K562 (cell line): ENCODE results near the gene PGS1. TPM values are rescaled to one million over a fixed set of nuclear protein-coding genes. Genes with fewer than 3 reads are reported as not detected.

Experiments used
- CBX1 ChIP-seq: sonication (generic); IDR thresholded peaks from 2 replicates; pipeline ENCODE4 v1.6.1; 2016; ENCODE audit warnings: antibody characterized with exemption, low read depth, mild to moderate bottlenecking
- ETS1 ChIP-seq: conservative IDR thresholded peaks from 2 replicates; pipeline ENCODE4 v1.6.1; 2011; ENCODE audit warnings: low read depth, mild to moderate bottlenecking, low read length; ENCODE audit not compliant: control insufficient read depth
- ETV5 ChIP-seq: sonication (generic); formaldehyde crosslinking; IDR thresholded peaks from 2 replicates; pipeline ENCODE4 v1.4.0; 2020; ENCODE audit warnings: low read depth, mild to moderate bottlenecking, missing genetic modification reagents
- GATAD2B ChIP-seq: fragments of 450-650 bp; IDR thresholded peaks from 2 replicates; pipeline ENCODE4 v1.6.1; 2017; ENCODE audit warnings: mild to moderate bottlenecking, borderline replicate concordance
- ID3 ChIP-seq, 2 experiments: fragments of 250-450 bp in 1 of 2; fragments of 450-650 bp in 1 of 2; sonication (Bioruptor Pico) in 1 of 2; IDR thresholded peaks; 2 replicates each; pipeline versions ENCODE4 v1.6.1 to v1.8.0; 2016 to 2021; ENCODE audit warnings: mild to moderate bottlenecking in 2 of 2, moderate library complexity in 2 of 2, missing compliant biosample characterization in 1 of 2, missing genetic modification characterization in 1 of 2
- KDM5B ChIP-seq: fragments of 200-600 bp; sonication (generic); IDR thresholded peaks from 2 replicates; pipeline ENCODE4 v1.6.1; 2012; ENCODE audit warnings: low read depth, mild to moderate bottlenecking, moderate library complexity, low read length, control low read depth, inconsistent platforms; ENCODE audit not compliant: insufficient replicate concordance
- KLF13 ChIP-seq: fragments of 450-650 bp; IDR thresholded peaks from 2 replicates; pipeline ENCODE4 v1.6.1; 2016; ENCODE audit warnings: missing genetic modification characterization, low read depth, mild to moderate bottlenecking, missing compliant biosample characterization, moderate library complexity, borderline replicate concordance
- MYC ChIP-seq, 2 experiments: fragments of 250-450 bp in 1 of 2; sonication (Bioruptor Pico) in 1 of 2; IDR thresholded peaks; 2 replicates each; pipeline versions ENCODE4 v1.5.1 to v1.6.1; 2012 to 2021; ENCODE audit warnings: low read depth in 2 of 2, borderline replicate concordance in 1 of 2, improper control_type of control experiment in 1 of 2, low read length in 1 of 2, mild to moderate bottlenecking in 1 of 2, moderate library complexity in 1 of 2
- RAD21 ChIP-seq, 2 experiments: fragments of 250-450 bp in 1 of 2; fragments of 450-650 bp in 1 of 2; sonication (Bioruptor Pico) in 1 of 2; formaldehyde crosslinking in 1 of 2; IDR thresholded peaks in 1 of 2; conservative IDR thresholded peaks in 1 of 2; 2 replicates each; pipeline versions ENCODE4 v1.4.0 to v1.8.0; 2020 to 2022; ENCODE audit warnings: mild to moderate bottlenecking in 2 of 2, moderate library complexity in 1 of 2
- RBM14 ChIP-seq: fragments of 200-400 bp; formaldehyde crosslinking; IDR thresholded peaks from 2 replicates; pipeline ENCODE4 v1.6.1; 2018; ENCODE audit warnings: low read depth, mild to moderate bottlenecking, low read length, moderate library complexity, borderline replicate concordance; ENCODE audit not compliant: insufficient read depth
- SMAD1 ChIP-seq: fragments of 150-350 bp; IDR thresholded peaks from 2 replicates; pipeline ENCODE4 v1.6.1; 2014; ENCODE audit warnings: low read length, low read depth; ENCODE audit not compliant: partially characterized antibody
- ZNF140 ChIP-seq: fragments of 250-450 bp; sonication (Bioruptor Pico); IDR thresholded peaks from 2 replicates; pipeline ENCODE4 v1.8.0; 2021; ENCODE audit warnings: moderate library complexity, mild to moderate bottlenecking, inconsistent platforms
- polyA plus RNA-seq, 8 experiments: library from polyadenylated mRNA; depleted of rRNA in 4 of 8; stranded (reverse) in 5 of 8; unstranded in 3 of 8; fragments of >200 nt; fragmentation: Nextera tagmentation in 2 of 8; fragmentation: Illumina TruSeq in 1 of 8; extraction: Ambion mirVana in 2 of 8; extraction: Trizol in 1 of 8; gene quantifications; 2 replicates each; pipeline versions ENCODE4 v1.2.1 to v1.2.3, GENCODE V29; 2011 to 2014; ENCODE audit warnings: inconsistent platforms in 1 of 8, missing spikeins in 1 of 8
- total RNA-seq, 7 experiments: library from RNA; depleted of rRNA in 6 of 7; stranded (reverse); fragments of >200 nt in 6 of 7; fragmentation: Illumina TruSeq in 2 of 7; extraction: Trizol in 2 of 7; gene quantifications; 2 replicates each; pipeline versions ENCODE4 v1.2.1 to v1.2.3, GENCODE V29; 2011 to 2021; ENCODE audit warnings: low replicate concordance in 1 of 7
- TF ChIP-seq, protein P1 (sequence below), 2 experiments: fragments of 150-350 bp in 1 of 2; IDR thresholded peaks; 2 replicates each; pipeline ENCODE4 v1.6.1; 2012 to 2016; ENCODE audit warnings: low read depth in 2 of 2, low read length in 2 of 2, mild to moderate bottlenecking in 1 of 2, moderate library complexity in 1 of 2
- TF ChIP-seq, protein P2 (sequence below): fragments of 200-800 bp; sonication (Bioruptor generic); IDR thresholded peaks from 2 replicates; pipeline ENCODE4 v1.6.1; 2017; ENCODE audit warnings: missing genetic modification characterization, missing compliant biosample characterization
- TF ChIP-seq, protein P3 (sequence below): fragments of 450-650 bp; formaldehyde crosslinking; IDR thresholded peaks from 2 replicates; pipeline ENCODE4 v1.4.0; 2020; ENCODE audit warnings: mild to moderate bottlenecking, moderate library complexity

Gene PGS1
- total and polyA plus RNA-seq, 9 of the 15 experiments (the other 6 are each of a cell fraction or from before 2014, with no cell fraction given) = 1.3 to 39.4 (median 22.3) TPM

GRCh38 chr17:78359997-78360370 is 18.5 kb upstream of the PGS1 start, which contains the start of gene SOCS3 (continued):
- TF ChIP-seq, protein P1, sequence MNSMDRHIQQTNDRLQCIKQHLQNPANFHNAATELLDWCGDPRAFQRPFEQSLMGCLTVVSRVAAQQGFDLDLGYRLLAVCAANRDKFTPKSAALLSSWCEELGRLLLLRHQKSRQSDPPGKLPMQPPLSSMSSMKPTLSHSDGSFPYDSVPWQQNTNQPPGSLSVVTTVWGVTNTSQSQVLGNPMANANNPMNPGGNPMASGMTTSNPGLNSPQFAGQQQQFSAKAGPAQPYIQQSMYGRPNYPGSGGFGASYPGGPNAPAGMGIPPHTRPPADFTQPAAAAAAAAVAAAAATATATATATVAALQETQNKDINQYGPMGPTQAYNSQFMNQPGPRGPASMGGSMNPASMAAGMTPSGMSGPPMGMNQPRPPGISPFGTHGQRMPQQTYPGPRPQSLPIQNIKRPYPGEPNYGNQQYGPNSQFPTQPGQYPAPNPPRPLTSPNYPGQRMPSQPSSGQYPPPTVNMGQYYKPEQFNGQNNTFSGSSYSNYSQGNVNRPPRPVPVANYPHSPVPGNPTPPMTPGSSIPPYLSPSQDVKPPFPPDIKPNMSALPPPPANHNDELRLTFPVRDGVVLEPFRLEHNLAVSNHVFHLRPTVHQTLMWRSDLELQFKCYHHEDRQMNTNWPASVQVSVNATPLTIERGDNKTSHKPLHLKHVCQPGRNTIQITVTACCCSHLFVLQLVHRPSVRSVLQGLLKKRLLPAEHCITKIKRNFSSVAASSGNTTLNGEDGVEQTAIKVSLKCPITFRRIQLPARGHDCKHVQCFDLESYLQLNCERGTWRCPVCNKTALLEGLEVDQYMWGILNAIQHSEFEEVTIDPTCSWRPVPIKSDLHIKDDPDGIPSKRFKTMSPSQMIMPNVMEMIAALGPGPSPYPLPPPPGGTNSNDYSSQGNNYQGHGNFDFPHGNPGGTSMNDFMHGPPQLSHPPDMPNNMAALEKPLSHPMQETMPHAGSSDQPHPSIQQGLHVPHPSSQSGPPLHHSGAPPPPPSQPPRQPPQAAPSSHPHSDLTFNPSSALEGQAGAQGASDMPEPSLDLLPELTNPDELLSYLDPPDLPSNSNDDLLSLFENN (IDR thresholded peaks at IDR 0.05; ENCODE audit: low read depth in 2 of 2, low read length in 2 of 2) = peak in 1 of 2 experiments; percentile 78; a peak in 2 of 4 replicates
- TF ChIP-seq, protein P2, sequence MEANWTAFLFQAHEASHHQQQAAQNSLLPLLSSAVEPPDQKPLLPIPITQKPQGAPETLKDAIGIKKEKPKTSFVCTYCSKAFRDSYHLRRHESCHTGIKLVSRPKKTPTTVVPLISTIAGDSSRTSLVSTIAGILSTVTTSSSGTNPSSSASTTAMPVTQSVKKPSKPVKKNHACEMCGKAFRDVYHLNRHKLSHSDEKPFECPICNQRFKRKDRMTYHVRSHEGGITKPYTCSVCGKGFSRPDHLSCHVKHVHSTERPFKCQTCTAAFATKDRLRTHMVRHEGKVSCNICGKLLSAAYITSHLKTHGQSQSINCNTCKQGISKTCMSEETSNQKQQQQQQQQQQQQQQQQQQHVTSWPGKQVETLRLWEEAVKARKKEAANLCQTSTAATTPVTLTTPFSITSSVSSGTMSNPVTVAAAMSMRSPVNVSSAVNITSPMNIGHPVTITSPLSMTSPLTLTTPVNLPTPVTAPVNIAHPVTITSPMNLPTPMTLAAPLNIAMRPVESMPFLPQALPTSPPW = peak; percentile 97
- TF ChIP-seq CBX1 (peak; percentile 59; the same call in 1 of the 2 replicates), MYC (IDR thresholded peaks at IDR 0.05; ENCODE audit: low read depth, low read length) (peak; percentile 64), MYC (CRISPR knock-in tag; IDR thresholded peaks at IDR 0.05; ENCODE audit: borderline replicate concordance, low read depth) (no peak), ETV5 (CRISPR knock-in tag) (0 out of 2 replicates have a peak, but pooled peaks have one; percentile 10), SMAD1 (peak; percentile 63), ETS1 (0 out of 2 replicates have a peak, but pooled peaks have one; percentile 56), ZNF140 (CRISPR knock-in tag) (no peak), GATAD2B (peak; percentile 81; the same call in 1 of the 2 replicates), RAD21 (CRISPR knock-in tag; conservative IDR thresholded peaks at IDR 0.05 in 1 of 2, IDR thresholded peaks at IDR 0.05 in 1 of 2) (peak in 1 of 2 experiments; percentile 4; a peak in 2 of 4 replicates), KDM5B (peak; percentile 95), KLF13 (tag) (peak; percentile 79; the same call in 1 of the 2 replicates), RBM14 (0 out of 2 replicates have a peak, but pooled peaks have one; percentile 14), ID3 (CRISPR knock-in tag; IDR thresholded peaks at IDR 0.05) (no peak), ID3 (tag; IDR thresholded peaks at IDR 0.05) (0 out of 2 replicates have a peak, but pooled peaks have one; percentile 31)
- TF ChIP-seq, protein P3, sequence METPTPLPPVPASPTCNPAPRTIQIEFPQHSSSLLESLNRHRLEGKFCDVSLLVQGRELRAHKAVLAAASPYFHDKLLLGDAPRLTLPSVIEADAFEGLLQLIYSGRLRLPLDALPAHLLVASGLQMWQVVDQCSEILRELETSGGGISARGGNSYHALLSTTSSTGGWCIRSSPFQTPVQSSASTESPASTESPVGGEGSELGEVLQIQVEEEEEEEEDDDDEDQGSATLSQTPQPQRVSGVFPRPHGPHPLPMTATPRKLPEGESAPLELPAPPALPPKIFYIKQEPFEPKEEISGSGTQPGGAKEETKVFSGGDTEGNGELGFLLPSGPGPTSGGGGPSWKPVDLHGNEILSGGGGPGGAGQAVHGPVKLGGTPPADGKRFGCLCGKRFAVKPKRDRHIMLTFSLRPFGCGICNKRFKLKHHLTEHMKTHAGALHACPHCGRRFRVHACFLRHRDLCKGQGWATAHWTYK (CRISPR knock-in tag) = 0 out of 2 replicates have a peak, but pooled peaks have one; percentile 47
